Stimulated activated CD8-positive, alpha-beta memory T cell treated with anti-CD3 and anti-CD28 coated beads, Interleukin-15, amount 100 ng/mL, for 1 hour (primary cell): Measurements from ENCODE around the gene PCMT1.
"Not testable (repeated sequence)": the region's sequence is repeated elsewhere in the genome, so short reads cannot be mapped to it uniquely, and the experiment has no call there.

Source experiments
- DNase-seq: peaks from one replicate; pipeline ENCODE4 v3.0.0-alpha.2; 2020; ENCODE audit warnings: low read depth

PCMT1 gene

GRCh38 chr6:149749594-149750135 is at the start of gene PCMT1:
Gene PCMT1, plus strand, starts transcription at chr6:149749741. Its CDS starts 161 bp downstream, at chr6:149749902.
- peak; percentile 73 for DNase-seq

- no peak for DNase-seq
These were observed 47.8 kb upstream of the PCMT1 start for GRCh38 chr6:149701714-149702113.

GRCh38 chr6:149711711-149712110 is 37.8 kb upstream of the PCMT1 start:
- DNase-seq, result no peak

GRCh38 chr6:149714442-149714841 is 35.1 kb upstream of the PCMT1 start:
- no peak for DNase-seq

GRCh38 chr6:149716181-149716963 is 33.2 kb upstream of the PCMT1 start:
- DNase-seq, result no peak

GRCh38 chr6:149717255-149717587 is 32.3 kb upstream of the PCMT1 start:
- no peak for DNase-seq

GRCh38 chr6:149717588-149718458 is 31.7 kb upstream of the PCMT1 start, which contains the start of gene LATS1:
Gene LATS1, minus strand, starts transcription at chr6:149718101. Its CDS starts 15,975 bp downstream, at chr6:149702126.
- peak; percentile 86 for DNase-seq

- no peak for DNase-seq
These were observed 30.0 kb upstream of the PCMT1 start for GRCh38 chr6:149719531-149719930.

- DNase-seq, result no peak
These were observed 26.3 kb upstream of the PCMT1 start for GRCh38 chr6:149723262-149723661.

- no peak for DNase-seq
These were observed 25.6 kb upstream of the PCMT1 start for GRCh38 chr6:149723771-149724417.

- DNase-seq, result no peak
These were observed 23.8 kb upstream of the PCMT1 start for GRCh38 chr6:149725785-149726184.

- no peak for DNase-seq
These were observed 21.6 kb upstream of the PCMT1 start for GRCh38 chr6:149727793-149728498.

- DNase-seq, result no peak
These were observed 20.9 kb upstream of the PCMT1 start for GRCh38 chr6:149728499-149729234.

GRCh38 chr6:149729824-149730223 is 19.7 kb upstream of the PCMT1 start:
- DNase-seq, result no peak

GRCh38 chr6:149733089-149733720 is 16.3 kb upstream of the PCMT1 start:
- no peak for DNase-seq

GRCh38 chr6:149734915-149735314 is 14.6 kb upstream of the PCMT1 start:
- no peak for DNase-seq

- DNase-seq, result not testable (repeated sequence)
These were observed 4.3 kb upstream of the PCMT1 start for GRCh38 chr6:149745252-149745651.

- DNase-seq, result peak; percentile 89
These were observed 3.2 kb upstream of the PCMT1 start, which contains the start of gene NUP43 for GRCh38 chr6:149746147-149746946. Gene NUP43, minus strand, starts transcription at chr6:149746529. Its CDS starts 34 bp downstream, at chr6:149746495.

- DNase-seq, result not testable (repeated sequence)
These were observed 403 bp upstream of the PCMT1 start for GRCh38 chr6:149749082-149749593.
